H1 (cell line): Measurements from ENCODE around the gene PLLP. TPM values are rescaled to one million over a fixed set of nuclear protein-coding genes. Genes with fewer than 3 reads are reported as not detected.

Experiments used
- CTCF ChIA-PET: fragments of 300-600 bp; sonication (Branson Sonifier 250); formaldehyde crosslinking; loops from one replicate; lab custom pipeline; 2021; ENCODE audit not compliant: partially characterized antibody; lab: Charles Lee
- POLR2A ChIA-PET: fragments of 300-600 bp; sonication (Branson Sonifier 250); formaldehyde crosslinking; loops from one replicate; lab custom pipeline; 2021; ENCODE audit warnings: inconsistent platforms; ENCODE audit not compliant: partially characterized antibody; lab: Charles Lee
- DNase-seq, 2 experiments: peaks; one replicate each; pipeline versions ENCODE4 v3.0.0 to v3.0.0-alpha.2; 2010 to 2022; ENCODE audit warnings: low spot score in 2 of 2, low read depth in 1 of 2, mixed read lengths in 1 of 2
- FAIRE-seq: peaks from 2 replicates; lab custom pipeline; 2011; peaks lifted over from hg19 to GRCh38; lab: Jason Lieb, UNC
- H2AFZ ChIP-seq: 2 replicates; pipeline ENCODE4 v1.8.1; 2012; ENCODE audit warnings: low read length, inconsistent platforms
- H2AK5ac ChIP-seq: 2 replicates; pipeline ENCODE4 v1.6.1; 2013; ENCODE audit warnings: low read depth, low read length
- H2BK120ac ChIP-seq: replicated peaks from 2 replicates; pipeline ENCODE3; 2013; ENCODE audit warnings: low read depth, low read length, inconsistent platforms
- H2BK12ac ChIP-seq: 2 replicates; pipeline ENCODE4 v1.6.1; 2013; ENCODE audit warnings: low read depth, low read length
- H2BK15ac ChIP-seq: 2 replicates; pipeline ENCODE4 v1.6.1; 2013; ENCODE audit warnings: low read length
- H2BK20ac ChIP-seq: 2 replicates; pipeline ENCODE4 v1.6.1; 2013; ENCODE audit warnings: low read length
- H2BK5ac ChIP-seq: 2 replicates; pipeline ENCODE4 v1.6.1; 2013; ENCODE audit warnings: low read depth, low read length
- H3K14ac ChIP-seq: 2 replicates; pipeline ENCODE4 v1.6.1; 2013; ENCODE audit warnings: inconsistent platforms; ENCODE audit not compliant: insufficient read length
- H3K18ac ChIP-seq: 2 replicates; pipeline ENCODE4 v1.6.1; 2013; ENCODE audit warnings: low read length; ENCODE audit errors: extremely low read depth
- H3K23ac ChIP-seq: 2 replicates; pipeline ENCODE4 v1.6.1; 2013; ENCODE audit warnings: inconsistent platforms; ENCODE audit not compliant: insufficient read length
- H3K23me2 ChIP-seq: 2 replicates; pipeline ENCODE4 v1.6.1; 2013; ENCODE audit warnings: low read depth, low read length
- H3K27ac ChIP-seq: 2 replicates; pipeline ENCODE4 v1.6.1; 2011; ENCODE audit warnings: low read depth, low read length, inconsistent platforms
- H3K27me3 ChIP-seq, 4 experiments: replicated peaks in 1 of 4; 1 replicate in 1 of 4; 2 replicates in 3 of 4; pipeline versions ENCODE4 v1.6.1 to v1.8.1; 2011 to 2013; ENCODE audit warnings: low read length in 3 of 4, mild to moderate bottlenecking in 3 of 4, inconsistent platforms in 2 of 4, mixed read lengths in 2 of 4, moderate library complexity in 1 of 4; ENCODE audit not compliant: control insufficient read depth in 3 of 4, insufficient read depth in 3 of 4; ENCODE audit errors: extremely low read depth in 1 of 4
- H3K36me3 ChIP-seq, 4 experiments: 2 replicates each; pipeline versions ENCODE4 v1.6.1 to v1.8.1; 2011 to 2013; ENCODE audit warnings: mild to moderate bottlenecking in 4 of 4, low read length in 3 of 4, moderate library complexity in 2 of 4, control low read depth in 1 of 4, inconsistent platforms in 1 of 4; ENCODE audit not compliant: insufficient read depth in 4 of 4, control insufficient read depth in 2 of 4
- H3K4ac ChIP-seq: replicated peaks from 2 replicates; pipeline ENCODE3; 2013; ENCODE audit warnings: low read length, low read depth, mixed read lengths, inconsistent platforms; ENCODE audit not compliant: insufficient read length
- H3K4me1 ChIP-seq, 4 experiments: replicated peaks in 1 of 4; 1 replicate in 1 of 4; 2 replicates in 3 of 4; pipeline versions ENCODE4 v1.6.1 to v1.8.1; 2011 to 2013; ENCODE audit warnings: low read length in 3 of 4, inconsistent platforms in 2 of 4, mixed read lengths in 1 of 4; ENCODE audit not compliant: insufficient read depth in 4 of 4, control insufficient read depth in 3 of 4
- H3K4me2 ChIP-seq, 2 experiments: 2 replicates each; pipeline versions ENCODE4 v1.6.1 to v1.8.1; 2011 to 2013; ENCODE audit warnings: low read depth in 2 of 2, low read length in 2 of 2, control low read depth in 1 of 2, inconsistent platforms in 1 of 2, mild to moderate bottlenecking in 1 of 2; ENCODE audit not compliant: insufficient read depth in 1 of 2
- H3K4me3 ChIP-seq, 4 experiments: fragments of 200-600, 300-600 bp in 1 of 4; sonication (generic), shearing (Covaris generic), sonication (Bioruptor Twin) in 1 of 4; 2 replicates each; pipeline versions ENCODE4 v1.5.1 to v1.8.1; 2011 to 2016; ENCODE audit warnings: low read length in 4 of 4, low read depth in 3 of 4, control low read depth in 2 of 4, inconsistent platforms in 2 of 4, mild to moderate bottlenecking in 2 of 4, mixed read lengths in 1 of 4, moderate library complexity in 1 of 4; ENCODE audit not compliant: insufficient read depth in 2 of 4; ENCODE audit errors: extremely low read depth in 1 of 4
- H3K56ac ChIP-seq: replicated peaks from 2 replicates; pipeline ENCODE3; 2013; ENCODE audit warnings: low read depth, mild to moderate bottlenecking, mixed read lengths, low read length, inconsistent platforms; ENCODE audit not compliant: insufficient read length
- H3K79me1 ChIP-seq: 2 replicates; pipeline ENCODE4 v1.6.1; 2013; ENCODE audit warnings: low read depth, low read length, control low read depth
- H3K79me2 ChIP-seq, 2 experiments: 2 replicates each; pipeline versions ENCODE4 v1.6.1 to v1.8.1; 2012 to 2013; ENCODE audit warnings: low read length in 2 of 2, mild to moderate bottlenecking in 2 of 2, inconsistent platforms in 1 of 2; ENCODE audit not compliant: insufficient read depth in 2 of 2, control insufficient read depth in 1 of 2
- H3K9ac ChIP-seq, 4 experiments: replicated peaks in 1 of 4; 1 replicate in 1 of 4; 2 replicates in 3 of 4; pipeline versions ENCODE4 v1.6.1 to v1.8.1; 2011 to 2013; ENCODE audit warnings: low read depth in 3 of 4, low read length in 3 of 4, control low read depth in 2 of 4, mild to moderate bottlenecking in 2 of 4, moderate library complexity in 2 of 4, inconsistent platforms in 1 of 4; ENCODE audit errors: extremely low read depth in 1 of 4
- H3K9me3 ChIP-seq, 2 experiments: 2 replicates each; pipeline versions ENCODE4 v1.6.1 to v1.8.1; 2012 to 2013; ENCODE audit warnings: mild to moderate bottlenecking in 2 of 2, moderate library complexity in 2 of 2, control low read depth in 1 of 2, inconsistent platforms in 1 of 2, low read depth in 1 of 2, low read length in 1 of 2, mixed read lengths in 1 of 2; ENCODE audit not compliant: insufficient read depth in 2 of 2
- H4K20me1 ChIP-seq, 2 experiments: replicated peaks in 1 of 2; 2 replicates each; pipeline versions ENCODE3 to v1.8.1; 2011 to 2013; ENCODE audit warnings: inconsistent platforms in 2 of 2, low read length in 2 of 2, mild to moderate bottlenecking in 1 of 2; ENCODE audit not compliant: insufficient read depth in 2 of 2, control insufficient read depth in 1 of 2
- H4K5ac ChIP-seq: 2 replicates; pipeline ENCODE4 v1.6.1; 2013; ENCODE audit warnings: low read length, low read depth, mixed read lengths, inconsistent platforms; ENCODE audit not compliant: insufficient read length
- H4K8ac ChIP-seq: 2 replicates; pipeline ENCODE4 v1.8.0; 2013; ENCODE audit warnings: mild to moderate bottlenecking, moderate library complexity, low read length, inconsistent platforms; ENCODE audit not compliant: insufficient read depth; ENCODE audit errors: extremely low read depth
- H4K91ac ChIP-seq: replicated peaks from 2 replicates; pipeline ENCODE3; 2013; ENCODE audit warnings: low read length, mixed read lengths, inconsistent platforms; ENCODE audit not compliant: insufficient read length
- BACH1 ChIP-seq: IDR thresholded peaks from 2 replicates; pipeline ENCODE4 v1.6.1; 2012; ENCODE audit warnings: low read length, improper control_type of control experiment
- BCL11A ChIP-seq, 2 experiments: IDR thresholded peaks; one replicate each; pipeline ENCODE4 v1.6.1; 2011; ENCODE audit warnings: low read depth in 2 of 2, low read length in 2 of 2, mild to moderate bottlenecking in 2 of 2
- BRCA1 ChIP-seq: IDR thresholded peaks from 2 replicates; pipeline ENCODE4 v1.6.1; 2012; ENCODE audit warnings: low read depth, low read length, improper control_type of control experiment
- CHD1 ChIP-seq: IDR thresholded peaks from 2 replicates; pipeline ENCODE4 v1.6.1; 2012; ENCODE audit warnings: low read depth, low read length, improper control_type of control experiment
- CTBP2 ChIP-seq: IDR thresholded peaks from 2 replicates; pipeline ENCODE4 v1.7.0; 2011; ENCODE audit warnings: borderline replicate concordance, mild to moderate bottlenecking, moderate library complexity, mixed read lengths, low read length; ENCODE audit not compliant: insufficient read depth, insufficient read length
- E2F6 ChIP-seq: IDR thresholded peaks from 2 replicates; pipeline ENCODE4 v1.6.1; 2012; ENCODE audit warnings: inconsistent platforms
- EP300 ChIP-seq, 2 experiments: IDR thresholded peaks; 1 replicate in 1 of 2; 2 replicates in 1 of 2; pipeline ENCODE4 v1.6.1; 2011 to 2012; ENCODE audit warnings: low read depth in 2 of 2, low read length in 2 of 2, mild to moderate bottlenecking in 2 of 2, borderline replicate concordance in 1 of 2, inconsistent platforms in 1 of 2, moderate library complexity in 1 of 2
- FOSL1 ChIP-seq: IDR thresholded peaks from 2 replicates; pipeline ENCODE4 v1.6.1; 2011; ENCODE audit warnings: mild to moderate bottlenecking, low read depth, low read length, moderate library complexity; ENCODE audit not compliant: insufficient read depth
- MAX ChIP-seq: IDR thresholded peaks from 2 replicates; pipeline ENCODE4 v1.6.1; 2012; ENCODE audit warnings: inconsistent platforms
- NRF1 ChIP-seq: IDR thresholded peaks from 2 replicates; pipeline ENCODE4 v1.6.1; 2011; ENCODE audit warnings: mild to moderate bottlenecking, low read depth, low read length, improper control_type of control experiment
- POLR2A ChIP-seq, 2 experiments: IDR thresholded peaks; 1 replicate in 1 of 2; 2 replicates in 1 of 2; pipeline ENCODE4 v1.6.1; 2011; ENCODE audit warnings: low read depth in 2 of 2, low read length in 2 of 2, mild to moderate bottlenecking in 2 of 2; ENCODE audit errors: control extremely low read depth in 1 of 2
- POLR2AphosphoS5 ChIP-seq: IDR thresholded peaks from 2 replicates; pipeline ENCODE4 v1.6.1; 2011; ENCODE audit warnings: low read depth, low read length
- RBBP5 ChIP-seq: IDR thresholded peaks from 2 replicates; pipeline ENCODE4 v1.7.1; 2012; ENCODE audit warnings: low read depth, mild to moderate bottlenecking, inconsistent platforms, low read length, moderate library complexity, borderline replicate concordance
- SP2 ChIP-seq: IDR thresholded peaks from 2 replicates; pipeline ENCODE4 v1.6.1; 2012; ENCODE audit warnings: mild to moderate bottlenecking, low read length, inconsistent platforms
- SRF ChIP-seq: IDR thresholded peaks from 2 replicates; pipeline ENCODE4 v1.6.1; 2011; ENCODE audit warnings: mild to moderate bottlenecking, low read depth, low read length, moderate library complexity
- WGBS, 2 experiments: shearing (Covaris generic) in 1 of 2; methylation state at CpG; one replicate each; pipeline versions ENCODE4 v1.1.6 to v1.1.7; 2013 to 2015; ENCODE audit warnings: low lambda C conversion rate in 2 of 2, mixed read lengths in 2 of 2, inconsistent platforms in 1 of 2, low coverage in 1 of 2, missing lambda C conversion rate in 1 of 2; ENCODE audit not compliant: insufficient replicate concordance in 2 of 2, insufficient coverage in 1 of 2, insufficient read length in 1 of 2; ENCODE audit errors: extremely low coverage in 1 of 2, missing lambda C conversion rate in 1 of 2; 5-methylcytosine and 5-hydroxymethylcytosine counted together
- polyA plus RNA-seq, 7 experiments: library from polyadenylated mRNA; depleted of rRNA in 3 of 7; stranded (reverse) in 5 of 7; unstranded in 2 of 7; fragments of >200 nt in 5 of 7; fragments of 200-250 nt in 2 of 7; gene quantifications; 1 replicate in 5 of 7; 2 replicates in 1 of 7; 4 replicates in 1 of 7; pipeline versions ENCODE4 v1.2.1 to v1.2.3, GENCODE V29; 2011 to 2013; ENCODE audit warnings: missing spikeins in 2 of 7, mixed read lengths in 2 of 7
- total RNA-seq: library from RNA; stranded (reverse); fragmentation: NEBNext Ultra II Directional; extraction: Animal tissue kit (Norgen Biotek cat#: 25700); gene quantifications from 2 replicates; pipeline ENCODE4 v1.2.1, GENCODE V29; 2021

Gene PLLP
- total and polyA plus RNA-seq, 2 of the 8 experiments (the other 6 are each of a cell fraction or from before 2014, with no cell fraction given): 2.9 to 10.6 TPM

- Histone ChIP-seq H2BK20ac (no peak overlapping the region), H4K8ac (no peak overlapping the region), H4K5ac (no peak overlapping the region), H3K79me2 (no peaks in the 10 kb centered on the region), H3K4me1 (no peaks in the 10 kb centered on the region), H4K91ac (no peak overlapping the region), H4K20me1 (peaks cover 0 to 1% of the 10 kb centered on the region in 2 experiments), H3K4ac (no peak overlapping the region), H2AFZ (no peak overlapping the region), H3K4me3 (no peak overlapping the region), H3K9me3 (no peaks in the 10 kb centered on the region), H3K9ac (no peak overlapping the region), H2BK120ac (no peak overlapping the region), H3K27me3 (no peaks in the 10 kb centered on the region), H2AK5ac (no peak overlapping the region), H3K56ac (no peak overlapping the region), H3K23me2 (no peaks in the 10 kb centered on the region), H3K79me1 (no peaks in the 10 kb centered on the region), H3K23ac (no peak overlapping the region), H3K36me3 (peaks cover 11 to 65% (median 25%) of the 10 kb centered on the region in 4 experiments; a peak in 7 of 8 replicates), H3K18ac (no peak overlapping the region), H3K4me2 (no peak overlapping the region), H3K14ac (no peak overlapping the region), H2BK5ac (no peak overlapping the region), H3K27ac (no peak overlapping the region), H2BK12ac (no peak overlapping the region), H2BK15ac (no peak overlapping the region)
- 93% methylated on average over 4 of the region's 5 CpGs; no CpG with 5 or more reads in 1 of the 2 experiments for WGBS, 2 experiments
- FAIRE-seq (no peak), DNase-seq (no peak)
- ChIA-PET POLR2A (no interaction called here), CTCF (no interaction called here)
- TF ChIP-seq NRF1 (no peak), SRF (no peak), SP2 (no peak), CHD1 (no peak), BACH1 (no peak), BCL11A (IDR thresholded peaks at IDR 0.05; ENCODE audit: low read depth in 2 of 2, low read length in 2 of 2) (no peak), POLR2AphosphoS5 (no peak), CTBP2 (no peak), RBBP5 (no peak), EP300 (IDR thresholded peaks at IDR 0.05; ENCODE audit: borderline replicate concordance in 1 of 2, low read depth in 2 of 2, low read length in 2 of 2) (no peak), E2F6 (no peak), MAX (no peak), POLR2A (IDR thresholded peaks at IDR 0.05; ENCODE audit: control extremely low read depth in 1 of 2, low read depth in 2 of 2, low read length in 2 of 2) (no peak), BRCA1 (no peak), FOSL1 (no peak)
Observed at GRCh38 chr16:57209780-57210179, 74.7 kb downstream of the PLLP start.
